ENCODE measurements around the gene CTSC.
"Not testable (repeated sequence)": the region's sequence is repeated elsewhere in the genome, so short reads cannot be mapped to it uniquely, and the experiment has no call there.

CTSC gene

GRCh38 chr11:88277349-88277915 is 60.1 kb downstream of the CTSC start:
- no peak for DNase-seq

- no peak for DNase-seq
Observed at GRCh38 chr11:88275636-88276035, 61.9 kb downstream of the CTSC start.

- DNase-seq = no peak
Observed at GRCh38 chr11:88266919-88267318, 70.6 kb downstream of the CTSC start.

- DNase-seq = no peak
Observed at GRCh38 chr11:88266157-88266556, 71.4 kb downstream of the CTSC start.

- no peak for DNase-seq
Observed at GRCh38 chr11:88259431-88259830, 78.1 kb downstream of the CTSC start.

GRCh38 chr11:88252208-88252607 is 85.3 kb downstream of the CTSC start:
- DNase-seq = no peak

- no peak for DNase-seq
Observed at GRCh38 chr11:88250566-88251242, 86.8 kb downstream of the CTSC start.

- no peak for DNase-seq
Observed at GRCh38 chr11:88249706-88250105, 87.8 kb downstream of the CTSC start.

- no peak for DNase-seq
Observed at GRCh38 chr11:88246696-88247095, 90.8 kb downstream of the CTSC start.

- not testable (repeated sequence) for DNase-seq
Observed at GRCh38 chr11:88245576-88245975, 92.0 kb downstream of the CTSC start.
